Endothelial cell of umbilical vein (primary cell): Measurements from ENCODE around the gene CWC27. TPM values are rescaled to one million over a fixed set of nuclear protein-coding genes. Genes with fewer than 3 reads are reported as not detected.

Source experiments
- BruUV-seq: library from RNA; stranded (reverse); fragments of 400-500 nt; replicated peaks from 2 replicates; lab custom pipeline; 2021; lab: Mats Ljungman, UMichigan
- CTCF ChIA-PET: fragments of 300-600, 350-600 bp; sonication (Branson Sonifier 250); formaldehyde crosslinking; loops from one replicate; lab custom pipeline; 2021; ENCODE audit warnings: antibody characterized with exemption, inconsistent platforms; lab: Charles Lee
- POLR2A ChIA-PET: fragments of 300-600, 350-600 bp; sonication (Branson Sonifier 250); formaldehyde crosslinking; loops from one replicate; lab custom pipeline; 2021; ENCODE audit warnings: antibody characterized with exemption, inconsistent platforms; lab: Charles Lee
- DNase-seq: peaks from one replicate; pipeline ENCODE4 v3.0.0-alpha.2; 2011; ENCODE audit warnings: low read depth, low spot score
- FAIRE-seq: peaks from 2 replicates; lab custom pipeline; 2011; peaks lifted over from hg19 to GRCh38; lab: Jason Lieb, UNC
- H2AFZ ChIP-seq: 2 replicates; pipeline ENCODE4 v1.6.0; 2012; ENCODE audit warnings: low read depth, low read length, control low read depth, inconsistent platforms
- H3K27ac ChIP-seq: 2 replicates; pipeline ENCODE4 v1.5.1; 2011; ENCODE audit warnings: low read depth, mild to moderate bottlenecking, control low read depth, low read length, moderate library complexity; ENCODE audit not compliant: insufficient read depth
- H3K27me3 ChIP-seq, 2 experiments: 2 replicates each; pipeline versions ENCODE4 v1.6.0 to v1.6.1; 2011; ENCODE audit warnings: low read length in 2 of 2, mixed read lengths in 1 of 2; ENCODE audit not compliant: control insufficient read depth in 2 of 2, insufficient read depth in 2 of 2
- H3K36me3 ChIP-seq, 2 experiments: 2 replicates in 1 of 2; 3 replicates in 1 of 2; pipeline ENCODE4 v1.5.1; 2011; ENCODE audit warnings: low read length in 2 of 2, mild to moderate bottlenecking in 1 of 2, moderate library complexity in 1 of 2; ENCODE audit not compliant: control insufficient read depth in 2 of 2, insufficient read depth in 2 of 2; ENCODE audit errors: extremely low read depth in 1 of 2
- H3K4me1 ChIP-seq: 3 replicates; pipeline ENCODE4 v1.5.1; 2011; ENCODE audit warnings: mild to moderate bottlenecking, low read length; ENCODE audit not compliant: control insufficient read depth, insufficient read depth; ENCODE audit errors: extremely low read depth
- H3K4me2 ChIP-seq: 2 replicates; pipeline ENCODE4 v1.6.1; 2011; ENCODE audit warnings: low read length, control low read depth, mixed read lengths; ENCODE audit not compliant: insufficient read depth
- H3K4me3 ChIP-seq, 3 experiments: fragments of 200-600 bp in 1 of 3; sonication (generic), shearing (Covaris generic) in 1 of 3; replicated peaks in 1 of 3; 2 replicates each; pipeline ENCODE4 v1.5.1; 2011 to 2016; ENCODE audit warnings: control low read depth in 3 of 3, low read length in 3 of 3, mild to moderate bottlenecking in 2 of 3, inconsistent platforms in 1 of 3, low read depth in 1 of 3, moderate library complexity in 1 of 3; ENCODE audit not compliant: insufficient read depth in 1 of 3
- H3K79me2 ChIP-seq: 2 replicates; pipeline ENCODE4 v1.6.0; 2012; ENCODE audit warnings: low read length, inconsistent platforms; ENCODE audit not compliant: control insufficient read depth, insufficient read depth
- H3K9ac ChIP-seq: replicated peaks from 2 replicates; pipeline ENCODE3; 2011; ENCODE audit warnings: low read length, control low read depth; ENCODE audit not compliant: insufficient read depth; ENCODE audit errors: extremely low read depth
- H3K9me1 ChIP-seq: replicated peaks from 3 replicates; pipeline ENCODE4 v1.6.0; 2011; ENCODE audit warnings: mild to moderate bottlenecking, low read length; ENCODE audit not compliant: control insufficient read depth, insufficient read depth; ENCODE audit errors: extremely low read depth
- H3K9me3 ChIP-seq: replicated peaks from 2 replicates; pipeline ENCODE4 v1.5.1; 2012; ENCODE audit warnings: low read length, inconsistent platforms; ENCODE audit not compliant: control insufficient read depth, insufficient read depth
- H4K20me1 ChIP-seq: replicated peaks from 2 replicates; pipeline ENCODE3; 2011; ENCODE audit warnings: mild to moderate bottlenecking, low read length; ENCODE audit not compliant: control insufficient read depth, insufficient read depth; ENCODE audit errors: extremely low read depth
- EZH2 ChIP-seq: IDR thresholded peaks from 2 replicates; pipeline ENCODE4 v1.6.1; 2012; ENCODE audit warnings: borderline replicate concordance, low read depth, mild to moderate bottlenecking, moderate library complexity, low read length, inconsistent platforms; ENCODE audit not compliant: severe bottlenecking
- FOS ChIP-seq: IDR thresholded peaks from 2 replicates; pipeline ENCODE4 v1.6.1; 2011; ENCODE audit warnings: mild to moderate bottlenecking, low read length, moderate library complexity, borderline replicate concordance; ENCODE audit not compliant: insufficient read depth
- GATA2 ChIP-seq: IDR thresholded peaks from 2 replicates; pipeline ENCODE4 v1.7.0; 2011; ENCODE audit warnings: low read depth, mild to moderate bottlenecking, moderate library complexity, mixed read lengths, low read length; ENCODE audit not compliant: insufficient read length, insufficient read depth
- JUN ChIP-seq: IDR thresholded peaks from 2 replicates; pipeline ENCODE4 v1.6.1; 2011; ENCODE audit warnings: borderline replicate concordance, low read depth; ENCODE audit not compliant: insufficient read length, insufficient read depth
- MYC ChIP-seq: IDR thresholded peaks from one replicate; pipeline ENCODE4 v1.6.1; 2011; ENCODE audit warnings: mild to moderate bottlenecking, low read depth, low read length
- POLR2A ChIP-seq: IDR thresholded peaks from 2 replicates; pipeline ENCODE4 v1.6.1; 2012; ENCODE audit warnings: low read depth, mild to moderate bottlenecking, control low read depth, low read length
- POLR2AphosphoS5 ChIP-seq: IDR thresholded peaks from 2 replicates; pipeline ENCODE4 v1.6.1; 2012; ENCODE audit warnings: low read depth, mild to moderate bottlenecking, control low read depth, low read length, moderate library complexity; ENCODE audit not compliant: insufficient read depth
- dilution Hi-C: fragments of 300-500 bp; cut with MboI; formaldehyde crosslinking; loops from one replicate; pipeline ENCODE4 v1.15.0; 2019; ENCODE audit warnings: low sequenced_read_pairs; ENCODE audit not compliant: extremely low pct_ligation_motif_present
- intact Hi-C: fragments of 100-400 bp; cut with micrococcal nuclease; formaldehyde crosslinking; loops from one replicate; pipeline ENCODE4 v1.10.0; 2022
- polyA plus RNA-seq, 4 experiments: library from polyadenylated mRNA; depleted of rRNA in 3 of 4; stranded (reverse) in 3 of 4; unstranded in 1 of 4; fragments of >200 nt; gene quantifications; 2 replicates each; pipeline versions ENCODE4 v1.2.1 to v1.2.3, GENCODE V29; 2011 to 2012; ENCODE audit warnings: missing spikeins in 1 of 4
- total RNA-seq: library from RNA; stranded (reverse); gene quantifications from 2 replicates; pipeline ENCODE4 v1.2.3, GENCODE V29; 2021
- TF ChIP-seq, protein P1 (sequence below), 2 donors: IDR thresholded peaks; 1 replicate in 1 of 2; 2 replicates in 1 of 2; pipeline ENCODE4 v1.5.1; 2011; ENCODE audit warnings: low read length in 2 of 2, mild to moderate bottlenecking in 2 of 2, moderate library complexity in 2 of 2, control low read depth in 1 of 2, inconsistent platforms in 1 of 2, low read depth in 1 of 2; ENCODE audit not compliant: insufficient read depth in 1 of 2; ENCODE audit errors: extremely low read depth in 1 of 2
- TF ChIP-seq, protein P2 (sequence below): IDR thresholded peaks from 2 replicates; pipeline ENCODE4 v1.6.1; 2011; ENCODE audit not compliant: insufficient read depth, insufficient read length

Gene CWC27
- total and polyA plus RNA-seq, 2 donors (not counting 3 experiments of a cell fraction or from before 2014, with no cell fraction given), result 11.9 to 23.8 TPM

DNA sequence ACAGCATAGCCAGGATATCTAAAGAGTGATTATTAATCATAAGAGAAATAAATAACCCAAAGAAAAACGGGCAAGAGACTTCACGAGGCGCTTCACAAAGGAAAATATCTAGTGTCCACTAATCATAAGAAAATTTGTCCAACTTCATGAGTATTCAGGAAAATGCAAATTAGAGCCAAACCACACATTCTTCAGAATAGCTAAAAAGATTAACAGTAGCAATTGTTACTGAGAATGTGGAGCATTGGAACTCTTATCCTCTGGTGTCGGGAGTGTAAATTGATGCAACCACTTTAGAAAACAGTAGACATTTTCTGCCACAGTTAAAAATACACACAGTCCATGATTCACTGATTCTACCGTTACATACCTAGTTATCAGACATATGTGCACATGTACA, 145.7 kb downstream of the CWC27 start:
- H3K79me2 ChIP-seq, result no peaks in the 10 kb centered on the region
- dilution Hi-C loops, result no loop called here
- H3K9ac ChIP-seq, result no peak overlapping the region
- H3K36me3 ChIP-seq, result no peaks in the 10 kb centered on the region
- ChIA-PET POLR2A (no interaction called here), CTCF (no interaction called here)
- BruUV-seq, result no TSS peak
- H3K9me1 ChIP-seq, result no peaks in the 10 kb centered on the region
- H3K9me3 ChIP-seq, result no peaks in the 10 kb centered on the region
- H2AFZ ChIP-seq, result no peak overlapping the region
- H3K4me2 ChIP-seq, result no peak overlapping the region
- TF ChIP-seq EZH2 (no peak), GATA2 (no peak), FOS (no peak), POLR2AphosphoS5 (no peak), JUN (no peak), MYC (no peak), POLR2A (no peak)
- TF ChIP-seq, protein P1, sequence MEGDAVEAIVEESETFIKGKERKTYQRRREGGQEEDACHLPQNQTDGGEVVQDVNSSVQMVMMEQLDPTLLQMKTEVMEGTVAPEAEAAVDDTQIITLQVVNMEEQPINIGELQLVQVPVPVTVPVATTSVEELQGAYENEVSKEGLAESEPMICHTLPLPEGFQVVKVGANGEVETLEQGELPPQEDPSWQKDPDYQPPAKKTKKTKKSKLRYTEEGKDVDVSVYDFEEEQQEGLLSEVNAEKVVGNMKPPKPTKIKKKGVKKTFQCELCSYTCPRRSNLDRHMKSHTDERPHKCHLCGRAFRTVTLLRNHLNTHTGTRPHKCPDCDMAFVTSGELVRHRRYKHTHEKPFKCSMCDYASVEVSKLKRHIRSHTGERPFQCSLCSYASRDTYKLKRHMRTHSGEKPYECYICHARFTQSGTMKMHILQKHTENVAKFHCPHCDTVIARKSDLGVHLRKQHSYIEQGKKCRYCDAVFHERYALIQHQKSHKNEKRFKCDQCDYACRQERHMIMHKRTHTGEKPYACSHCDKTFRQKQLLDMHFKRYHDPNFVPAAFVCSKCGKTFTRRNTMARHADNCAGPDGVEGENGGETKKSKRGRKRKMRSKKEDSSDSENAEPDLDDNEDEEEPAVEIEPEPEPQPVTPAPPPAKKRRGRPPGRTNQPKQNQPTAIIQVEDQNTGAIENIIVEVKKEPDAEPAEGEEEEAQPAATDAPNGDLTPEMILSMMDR (IDR thresholded peaks at IDR 0.05; ENCODE audit: extremely low read depth in 1 of 2, insufficient read depth in 1 of 2, low read depth in 1 of 2, low read length in 2 of 2), result no peak
- TF ChIP-seq, protein P2, sequence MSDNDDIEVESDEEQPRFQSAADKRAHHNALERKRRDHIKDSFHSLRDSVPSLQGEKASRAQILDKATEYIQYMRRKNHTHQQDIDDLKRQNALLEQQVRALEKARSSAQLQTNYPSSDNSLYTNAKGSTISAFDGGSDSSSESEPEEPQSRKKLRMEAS, result no peak
- H4K20me1 ChIP-seq, result no peaks in the 10 kb centered on the region
- intact Hi-C loops, result no loop called here
- FAIRE-seq (no peak), DNase-seq (no peak)
- no peak overlapping the region for H3K27ac ChIP-seq
- H3K27me3 ChIP-seq, result no peaks in the 10 kb centered on the region
- no peak overlapping the region for H3K4me3 ChIP-seq
- no peaks in the 10 kb centered on the region for H3K4me1 ChIP-seq
